GM18498 (cell line): ENCODE results near the gene SLC22A25.
"Not testable (repeated sequence)": the region's sequence is repeated elsewhere in the genome, so short reads cannot be mapped to it uniquely, and the experiment has no call there.

Experiments used
- ATAC-seq: cut with Tn5 transposase; IDR thresholded peaks from one replicate; pipeline ENCODE4 v1.9.1; 2021; ENCODE audit warnings: mild to moderate bottlenecking, moderate library complexity; ENCODE audit not compliant: unreplicated experiment

SLC22A25 gene

GRCh38 chr11:63243533-63243932 lies at the start of gene SLC22A25:
Gene SLC22A25, minus strand, starts transcription at chr11:63243599. Its CDS starts 13,947 bp downstream, at chr11:63229652.
- no peak for ATAC-seq

GRCh38 chr11:63290285-63290684 lies 46.9 kb upstream of the SLC22A25 start:
- no peak for ATAC-seq

- ATAC-seq: no peak
Measured at GRCh38 chr11:63289658-63290057, 46.3 kb upstream of the SLC22A25 start.

DNA sequence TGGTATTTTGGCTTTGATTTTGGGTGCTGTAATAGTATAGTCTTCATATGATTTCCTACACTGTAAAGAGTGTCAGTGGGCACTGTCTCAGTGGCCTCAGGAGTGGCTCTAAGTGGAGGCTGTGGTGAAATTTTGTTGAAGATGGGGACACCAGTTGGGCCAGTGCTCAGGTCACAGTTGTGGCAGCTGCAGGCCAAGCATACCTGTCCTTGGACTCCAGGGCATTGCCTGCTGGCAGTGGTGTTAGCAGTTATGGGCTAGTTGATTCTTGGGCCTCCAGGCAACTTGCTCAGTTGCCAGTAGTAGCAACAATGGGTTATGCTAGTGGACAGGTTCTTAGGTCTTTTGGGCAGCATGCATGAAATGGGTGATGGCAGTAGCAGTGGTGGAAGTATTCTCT lies 39.2 kb upstream of the SLC22A25 start:
- no peak for ATAC-seq

DNA sequence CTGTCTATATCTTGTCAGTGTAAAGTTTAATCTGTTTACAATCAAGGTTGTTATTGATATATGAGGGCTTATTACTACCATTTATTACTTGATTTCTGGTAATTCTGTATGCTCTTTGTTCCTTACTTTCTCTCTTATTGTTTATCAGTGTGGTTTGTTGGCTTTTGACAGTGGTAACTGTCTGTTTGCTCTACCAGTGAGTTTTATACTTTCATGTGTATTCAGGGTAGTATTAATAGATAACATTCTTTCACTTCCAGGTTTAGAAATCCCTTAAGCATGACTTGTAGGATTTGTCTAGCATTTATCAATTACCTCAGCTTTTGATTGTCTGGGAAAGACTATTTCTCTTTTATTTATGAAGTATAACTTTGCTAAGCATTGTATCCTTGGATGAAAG lies 37.5 kb upstream of the SLC22A25 start:
- ATAC-seq: no peak

DNA sequence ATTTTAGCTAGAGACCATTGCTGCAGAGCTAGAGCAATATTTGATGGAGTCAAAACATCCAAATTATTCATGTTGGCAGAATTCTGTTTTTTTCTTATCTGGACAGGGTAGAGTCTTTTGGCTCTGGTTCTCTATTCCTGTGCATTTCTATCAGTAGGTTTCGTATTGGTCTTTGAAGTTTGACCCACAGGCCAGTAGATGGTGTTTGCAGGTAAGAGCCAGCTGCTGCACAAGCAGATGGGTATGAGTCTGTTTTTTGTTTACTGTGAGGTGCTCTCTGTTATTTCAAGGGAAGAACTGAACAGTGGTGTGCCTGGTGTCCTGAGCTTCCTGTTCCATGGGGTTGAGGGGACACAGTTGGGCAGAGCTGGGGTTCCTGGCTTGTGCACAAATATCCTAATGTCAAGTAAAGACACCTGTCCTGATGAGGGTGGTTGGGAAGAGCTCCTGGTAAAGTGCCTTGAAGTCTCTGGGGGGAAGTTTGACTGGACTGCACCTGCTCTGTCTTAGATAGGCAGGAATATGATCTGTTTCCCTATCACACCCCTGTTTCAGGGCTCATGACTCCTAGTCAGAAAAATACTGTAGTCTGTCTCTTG lies 34.0 kb upstream of the SLC22A25 start:
- ATAC-seq: no peak

DNA sequence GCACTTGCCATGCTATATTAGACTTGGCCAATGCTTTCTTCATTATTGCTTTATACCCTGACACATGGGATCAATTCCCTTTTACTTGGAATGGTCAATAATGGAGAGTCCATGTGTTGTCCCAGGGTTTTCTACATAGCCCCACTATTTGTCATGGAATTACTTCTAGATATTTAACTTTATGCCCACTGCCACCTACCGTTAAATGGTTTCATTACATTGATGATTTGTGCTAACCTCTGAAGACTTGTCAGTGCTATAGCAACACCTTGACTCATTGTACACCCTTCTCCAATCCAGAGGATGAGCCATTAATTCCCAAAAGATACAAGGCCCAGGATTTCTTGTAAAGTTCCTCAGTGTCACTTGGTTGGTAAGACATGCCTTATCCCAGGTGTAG lies 31.4 kb upstream of the SLC22A25 start:
- ATAC-seq: no peak

DNA sequence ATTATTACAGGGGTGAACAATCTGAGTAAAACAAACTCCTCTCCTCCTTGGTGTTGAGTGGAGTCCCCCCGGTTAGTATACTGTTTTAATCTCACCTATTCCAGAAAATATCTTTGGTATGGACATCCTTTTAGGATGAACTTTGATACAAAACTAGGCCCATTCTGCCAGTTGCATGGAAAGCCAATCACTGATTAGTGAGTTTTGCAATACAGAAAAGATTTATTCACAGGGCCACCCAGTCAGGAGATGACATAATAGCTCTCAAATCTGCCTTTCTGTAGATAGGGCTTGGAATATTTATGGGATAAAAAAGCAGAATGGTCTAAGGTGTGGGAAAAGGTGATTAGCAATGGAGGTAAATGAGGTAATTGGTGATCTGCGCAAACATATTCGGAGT lies 30.3 kb upstream of the SLC22A25 start:
- no peak for ATAC-seq

DNA sequence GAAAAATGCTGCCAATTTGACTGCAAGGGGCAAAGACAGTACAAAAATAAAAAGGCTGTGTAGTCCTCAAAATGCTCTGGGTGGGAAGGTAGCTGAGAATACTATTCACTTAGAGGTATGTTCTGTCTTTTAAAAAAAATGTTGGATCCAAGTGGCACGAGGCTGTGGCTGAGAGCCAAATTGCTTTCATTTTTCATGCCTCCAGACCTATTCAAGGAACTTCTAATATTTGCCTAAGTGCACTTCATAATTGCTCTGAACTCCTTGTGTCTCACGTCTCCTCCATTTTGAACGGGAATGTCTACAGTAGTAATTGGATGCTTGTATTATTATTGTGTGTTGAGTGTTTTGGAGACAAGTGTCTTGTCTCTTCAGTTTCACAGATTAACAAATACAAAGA lies 19.1 kb upstream of the SLC22A25 start:
- ATAC-seq: no peak

GRCh38 chr11:63251312-63251711 lies 7.9 kb upstream of the SLC22A25 start:
- ATAC-seq: no peak

DNA sequence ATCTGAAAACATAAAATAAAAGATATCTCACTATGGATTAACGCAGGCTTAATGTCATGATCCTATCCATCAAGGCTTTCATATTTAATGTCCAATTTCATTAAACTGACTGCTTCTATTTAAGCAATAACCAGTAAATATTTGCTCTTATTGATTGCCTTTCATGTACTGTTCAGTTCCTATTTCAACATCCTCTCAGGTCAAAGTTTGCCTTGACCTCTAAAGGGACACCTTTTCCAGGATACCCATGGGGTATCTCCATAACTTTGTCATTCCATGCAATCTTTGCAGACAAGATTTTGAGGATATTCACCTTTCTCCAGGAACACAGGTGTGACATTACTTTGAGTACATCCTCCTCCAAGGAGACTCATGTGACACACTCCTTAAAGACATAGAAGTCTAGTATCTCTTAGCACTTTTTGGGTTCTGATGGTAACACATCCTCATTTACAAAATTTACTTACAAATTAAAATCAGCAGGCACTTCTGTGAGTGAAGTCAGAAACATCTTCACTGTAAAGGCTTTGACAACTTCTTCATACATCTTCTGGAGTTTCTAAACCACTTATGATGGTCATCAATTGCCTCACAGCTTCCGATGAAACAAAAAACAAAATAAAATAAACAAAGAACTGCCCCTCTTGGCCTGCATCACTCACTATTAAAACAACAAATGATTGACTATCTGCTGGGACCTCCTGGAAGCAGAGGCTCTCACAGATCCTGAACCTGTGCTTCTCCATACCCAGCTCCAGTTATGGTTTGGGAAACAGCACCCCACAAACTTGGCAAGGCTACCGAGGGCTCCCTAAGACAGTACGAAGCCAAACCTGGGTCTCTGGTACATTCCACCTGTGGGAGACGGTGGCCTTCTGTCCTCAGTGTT lies 7.0 kb upstream of the SLC22A25 start:
- ATAC-seq: no peak

GRCh38 chr11:63248966-63249365 lies 5.6 kb upstream of the SLC22A25 start:
- ATAC-seq: no peak

DNA sequence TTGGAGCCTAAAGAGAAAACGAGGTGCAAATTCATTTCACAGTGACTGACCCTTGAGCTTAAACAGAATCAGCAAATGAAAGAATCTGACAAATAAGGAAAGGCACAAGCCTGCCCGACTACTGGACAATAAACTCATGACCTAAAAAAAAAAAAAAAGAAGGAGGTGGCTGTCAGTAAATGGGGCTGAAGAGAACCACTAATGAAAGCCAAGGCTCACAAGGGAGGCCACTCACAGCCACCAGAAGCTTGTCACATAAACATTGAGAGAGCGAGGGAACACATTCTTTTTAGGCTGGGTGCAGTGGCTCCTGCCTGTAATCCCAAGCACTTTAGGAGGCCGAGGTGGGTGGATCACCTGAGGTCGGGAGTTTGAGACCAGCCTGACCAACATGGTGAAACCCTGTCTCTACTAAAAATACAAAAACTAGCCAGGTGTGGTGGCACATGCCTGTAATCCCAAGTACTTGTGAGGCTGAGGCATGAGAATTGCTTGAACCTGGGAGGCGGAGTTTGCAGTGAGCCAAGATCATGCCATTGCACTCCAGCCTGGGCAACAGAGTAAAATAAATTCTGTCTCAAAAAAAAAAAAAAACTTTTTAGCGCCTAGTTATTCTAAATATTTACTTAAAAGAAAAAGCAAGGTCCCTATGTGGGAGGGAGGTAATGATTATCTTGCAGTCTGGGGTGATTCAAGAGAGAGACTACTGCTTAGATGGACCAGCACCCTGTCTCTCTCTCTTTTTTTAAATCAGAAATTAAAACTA lies 4.0 kb upstream of the SLC22A25 start:
- not testable (repeated sequence) for ATAC-seq

DNA sequence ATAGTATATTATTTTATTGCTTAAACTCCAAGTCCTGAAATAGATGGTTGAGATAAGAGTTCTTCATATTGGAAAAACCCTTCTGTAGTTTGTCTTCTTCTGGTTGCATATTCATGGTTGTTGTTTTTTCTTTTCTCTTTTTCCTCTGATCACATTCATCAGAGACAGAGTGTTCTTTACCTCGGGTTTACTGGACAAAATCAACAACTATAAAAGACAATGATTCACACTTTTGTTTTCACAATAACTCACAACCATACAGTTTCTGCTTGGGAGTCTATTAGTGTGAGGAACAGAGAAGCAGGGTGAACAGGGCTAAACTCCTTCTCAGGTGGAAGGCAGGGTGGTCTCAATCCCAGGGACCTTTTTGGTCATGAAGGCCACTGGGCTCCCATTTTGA lies 2.6 kb upstream of the SLC22A25 start:
- ATAC-seq: no peak

DNA sequence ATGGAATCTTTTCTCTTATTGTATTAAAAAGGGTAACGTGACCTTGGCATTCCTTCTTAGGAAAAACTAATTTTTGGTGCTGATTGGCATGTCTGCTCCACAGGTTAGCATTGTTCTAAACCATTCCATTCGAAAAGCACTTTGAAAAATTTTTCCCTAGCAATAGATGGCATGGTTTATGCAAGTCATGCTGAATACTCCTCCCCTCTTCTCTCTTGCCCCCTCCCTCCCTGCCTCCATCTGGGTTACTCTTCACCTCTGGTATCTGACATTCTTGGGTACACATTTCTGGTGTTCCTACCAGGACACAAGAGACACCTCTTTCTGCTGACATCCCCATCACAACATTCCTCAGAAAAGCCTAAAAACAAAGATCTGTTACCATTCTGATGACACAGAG lies 1.5 kb upstream of the SLC22A25 start:
- no peak for ATAC-seq

DNA sequence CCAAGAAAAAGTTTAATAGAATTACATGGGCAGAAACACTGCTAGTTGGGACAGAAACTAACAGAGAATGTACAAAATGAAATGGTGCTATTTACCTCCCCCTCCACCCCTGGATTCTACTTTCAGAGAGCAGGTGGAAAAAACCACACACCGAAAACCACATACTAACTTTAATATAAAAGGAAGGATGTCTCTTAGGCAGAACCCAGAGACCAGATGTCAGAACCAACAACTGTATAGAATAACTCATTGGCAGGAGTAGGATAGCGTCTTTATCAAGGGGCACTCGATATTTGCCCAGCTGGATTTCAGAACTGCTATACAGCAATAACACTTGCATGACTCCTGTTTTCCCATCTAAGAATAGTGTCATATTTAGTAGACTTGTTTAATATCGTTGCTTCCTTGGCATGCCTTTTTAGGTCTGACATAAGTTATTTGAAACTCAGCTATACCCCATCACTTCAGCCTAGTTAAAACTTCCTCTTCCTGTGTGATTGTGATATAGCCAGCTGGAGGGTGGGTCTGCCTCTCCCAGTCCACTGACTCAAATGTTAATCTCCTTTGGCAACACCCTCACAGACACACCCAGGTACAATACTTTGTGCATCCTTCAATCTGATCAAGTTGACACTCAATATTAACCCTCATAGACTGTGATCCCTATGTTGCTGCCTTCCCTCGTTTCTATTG lies 1.2 kb downstream of the SLC22A25 start:
- ATAC-seq: no peak

DNA sequence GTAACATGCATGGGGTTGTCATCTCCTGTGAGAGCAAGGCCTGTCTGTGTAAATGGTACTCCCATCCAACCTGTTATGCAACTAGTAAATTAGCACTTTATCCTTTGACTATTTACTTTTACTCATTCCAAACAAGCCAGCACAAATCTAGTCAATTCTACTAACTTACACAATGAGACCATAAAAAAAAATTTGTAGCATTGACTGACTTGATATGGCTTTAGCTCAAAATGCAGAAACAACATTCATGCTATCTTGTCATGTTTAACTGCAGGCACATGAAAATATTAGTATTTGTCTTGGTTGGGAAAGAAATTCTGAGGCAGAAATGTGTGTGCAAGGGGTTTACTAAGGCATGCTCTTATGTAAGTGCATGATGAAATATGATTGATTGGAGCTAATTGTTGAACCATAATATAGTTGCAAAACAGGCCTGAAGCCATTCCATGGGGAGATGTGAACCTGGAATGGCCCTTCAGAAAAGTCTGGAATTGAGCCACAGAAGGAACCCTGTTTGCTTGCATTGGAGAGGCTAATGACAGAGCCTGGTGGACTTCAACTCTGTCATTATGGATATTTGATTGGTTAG lies 2.5 kb downstream of the SLC22A25 start:
- ATAC-seq: no peak

DNA sequence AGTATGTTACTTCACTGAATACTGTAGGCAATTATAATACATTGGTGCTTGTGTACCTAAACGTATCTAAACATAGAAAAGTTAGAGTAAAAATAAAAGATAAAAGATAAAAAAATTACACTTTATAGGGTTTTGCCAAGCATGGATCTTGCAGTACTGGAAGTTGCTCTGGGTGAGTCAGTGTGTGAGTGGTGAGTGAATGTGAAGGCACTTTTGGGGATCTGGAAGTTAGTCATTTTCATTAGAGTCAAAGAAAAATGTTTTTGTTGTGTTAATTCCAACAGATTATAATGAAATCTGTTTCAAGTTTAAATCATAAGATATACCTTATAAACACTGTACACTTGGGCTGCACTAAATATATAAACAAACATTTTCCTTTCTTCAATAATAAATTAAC lies 3.3 kb downstream of the SLC22A25 start:
- ATAC-seq: no peak

GRCh38 chr11:63239254-63239653 lies 4.1 kb downstream of the SLC22A25 start:
- no peak for ATAC-seq

DNA sequence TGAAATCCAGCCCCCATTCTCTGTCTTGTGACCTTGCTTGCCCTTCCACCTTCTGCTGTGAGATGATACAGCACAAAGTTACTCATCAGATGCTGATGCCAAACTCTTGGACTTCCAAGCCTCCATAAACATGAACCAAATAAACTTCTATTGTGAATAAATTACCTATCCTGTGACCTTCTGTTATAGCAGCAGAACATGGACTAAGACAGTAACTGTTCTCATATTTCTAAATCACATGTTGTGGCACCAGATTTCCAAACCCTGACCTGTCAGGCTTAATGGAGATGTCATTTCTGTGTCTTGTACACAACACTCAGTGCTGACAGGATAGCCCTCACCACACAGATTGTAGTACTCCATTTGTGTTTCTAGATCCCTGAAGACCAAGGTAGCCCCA lies 6.0 kb downstream of the SLC22A25 start:
- ATAC-seq: no peak
